Body of pancreas (tissue), 4 donors: Measurements from ENCODE around the gene SART3. TPM values are rescaled to one million over a fixed set of nuclear protein-coding genes. Genes with fewer than 3 reads are reported as not detected.
A peak's percentile ranks its signal among the peaks of the same experiment; 100 is the strongest.

Source experiments
- ATAC-seq: fragments of 150-250 bp; one replicate; pipeline ENCODE4 v1.9.1; 2016
- DNase-seq, 4 donors: peaks; one replicate each; pipeline ENCODE4 v3.0.0-alpha.2; 2019
- H3K27ac ChIP-seq, 4 donors: fragments of 200-600 bp; sonication (generic); 1 replicate in 3 of 4; 2 replicates in 1 of 4; pipeline versions ENCODE4 v1.5.1 to v1.6.1; 2016 to 2019; ENCODE audit warnings: mild to moderate bottlenecking in 1 of 4, mixed read lengths in 1 of 4, moderate library complexity in 1 of 4
- H3K27me3 ChIP-seq, 2 donors: fragments of 200-600 bp; sonication (generic); one replicate each; pipeline ENCODE4 v1.6.0; 2016; ENCODE audit warnings: mild to moderate bottlenecking in 1 of 2
- H3K36me3 ChIP-seq, 2 donors: fragments of 200-600 bp; sonication (generic); replicated peaks in 1 of 2; 2 replicates each; pipeline ENCODE4 v1.5.1; 2016; ENCODE audit warnings: low read depth in 2 of 2; ENCODE audit not compliant: insufficient read depth in 1 of 2
- H3K4me1 ChIP-seq: fragments of 200-600 bp; sonication (generic); one replicate; pipeline ENCODE4 v1.6.0; 2016
- H3K4me3 ChIP-seq, 2 donors: fragments of 200-600 bp; sonication (generic); 1 replicate in 1 of 2; 2 replicates in 1 of 2; pipeline ENCODE4 v1.5.1; 2016 to 2019
- H3K9me3 ChIP-seq, 3 donors: fragments of 200-600 bp; sonication (generic); 1 replicate in 2 of 3; 2 replicates in 1 of 3; pipeline ENCODE4 v1.5.1; 2016
- POLR2A ChIP-seq, 3 donors: fragments of 450-650 bp; IDR thresholded peaks; one replicate each; pipeline ENCODE4 v1.6.1; 2016; ENCODE audit warnings: antibody characterized with exemption in 3 of 3, mild to moderate bottlenecking in 2 of 3
- WGBS, 2 donors: methylation state at CpG; one replicate each; pipeline ENCODE4 v1.1.5; 2017; 5-methylcytosine and 5-hydroxymethylcytosine counted together
- intact Hi-C: fragments of 100-400 bp; cut with DNase I; formaldehyde crosslinking; loops from one replicate; pipeline ENCODE4 v1.15.1; 2023
- total RNA-seq, 2 donors: library from RNA; depleted of rRNA; stranded (reverse); fragments of >200 nt; gene quantifications; one replicate each; pipeline ENCODE4 v1.1.0, GENCODE V29; 2016
- TF ChIP-seq, protein P1 (sequence below), 7 experiments: fragments of 450-650 bp in 4 of 7; fragments of 200-600 bp in 3 of 7; sonication (generic) in 3 of 7; IDR thresholded peaks; one replicate each; pipeline ENCODE4 v1.5.1; 2016 to 2019; ENCODE audit warnings: antibody characterized with exemption in 7 of 7

The SART3 gene
- total RNA-seq, 2 donors from 2014 or later, result 20.2 to 38.6 TPM

DNA sequence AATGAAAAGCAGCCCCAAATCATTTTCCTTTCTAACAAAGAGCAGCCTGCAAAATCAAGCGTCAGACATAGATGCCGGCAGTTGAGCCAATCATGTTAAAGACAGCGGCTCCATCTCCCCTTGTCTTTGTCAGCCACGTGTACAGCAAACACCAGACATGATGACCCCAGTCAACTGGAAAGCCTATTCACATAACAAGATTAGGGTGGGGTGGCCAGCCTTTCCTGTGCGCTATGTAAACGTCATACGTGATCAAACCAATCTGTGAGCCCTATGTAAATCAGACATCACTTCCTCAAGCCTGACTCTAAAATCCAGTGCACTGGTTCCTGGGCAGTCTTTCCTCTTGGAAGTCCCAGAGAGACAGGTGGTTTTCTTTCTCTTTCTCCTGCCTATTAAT lies 55.8 kb downstream of the SART3 start:
- ATAC-seq (no peak), DNase-seq (no peak)
- intact Hi-C loops, result no loop called here
- Histone ChIP-seq H3K4me3 (no peak overlapping the region), H3K4me1 (no peaks in the 10 kb centered on the region), H3K9me3 (peaks cover 0 to 10% (median 2%) of the 10 kb centered on the region in 3 donors), H3K36me3 (no peaks in the 10 kb centered on the region), H3K27me3 (peaks cover 0 to 6% of the 10 kb centered on the region in 2 donors), H3K27ac (no peak overlapping the region)
- TF ChIP-seq POLR2A (IDR thresholded peaks at IDR 0.05), result no peak
- TF ChIP-seq, protein P1, sequence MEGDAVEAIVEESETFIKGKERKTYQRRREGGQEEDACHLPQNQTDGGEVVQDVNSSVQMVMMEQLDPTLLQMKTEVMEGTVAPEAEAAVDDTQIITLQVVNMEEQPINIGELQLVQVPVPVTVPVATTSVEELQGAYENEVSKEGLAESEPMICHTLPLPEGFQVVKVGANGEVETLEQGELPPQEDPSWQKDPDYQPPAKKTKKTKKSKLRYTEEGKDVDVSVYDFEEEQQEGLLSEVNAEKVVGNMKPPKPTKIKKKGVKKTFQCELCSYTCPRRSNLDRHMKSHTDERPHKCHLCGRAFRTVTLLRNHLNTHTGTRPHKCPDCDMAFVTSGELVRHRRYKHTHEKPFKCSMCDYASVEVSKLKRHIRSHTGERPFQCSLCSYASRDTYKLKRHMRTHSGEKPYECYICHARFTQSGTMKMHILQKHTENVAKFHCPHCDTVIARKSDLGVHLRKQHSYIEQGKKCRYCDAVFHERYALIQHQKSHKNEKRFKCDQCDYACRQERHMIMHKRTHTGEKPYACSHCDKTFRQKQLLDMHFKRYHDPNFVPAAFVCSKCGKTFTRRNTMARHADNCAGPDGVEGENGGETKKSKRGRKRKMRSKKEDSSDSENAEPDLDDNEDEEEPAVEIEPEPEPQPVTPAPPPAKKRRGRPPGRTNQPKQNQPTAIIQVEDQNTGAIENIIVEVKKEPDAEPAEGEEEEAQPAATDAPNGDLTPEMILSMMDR (IDR thresholded peaks at IDR 0.05), result no peak
- WGBS, 2 donors, result 58 to 67% methylated on average over 7 of the region's 7 CpGs

DNA sequence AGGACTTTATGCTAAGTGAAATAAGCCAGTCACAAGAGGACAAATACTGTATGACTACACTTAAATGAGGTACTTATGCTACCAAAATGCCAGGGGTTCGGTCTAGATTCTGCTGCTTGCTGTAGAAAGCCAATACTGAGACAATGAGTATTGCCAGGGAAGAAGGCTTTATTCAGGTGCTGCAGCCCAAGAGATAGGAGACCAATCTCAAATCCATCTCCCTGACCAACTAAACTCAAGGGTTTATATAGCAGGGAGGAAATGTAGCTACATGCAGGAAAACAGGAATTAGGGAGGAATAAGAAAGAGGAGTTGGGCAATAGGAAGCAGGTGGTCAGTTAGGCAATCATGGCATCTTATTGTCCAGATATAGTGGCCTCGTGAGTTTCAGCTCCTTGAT lies 58.1 kb downstream of the SART3 start:
- TF ChIP-seq, protein P1 (IDR thresholded peaks at IDR 0.05), result no peak
- no peak for TF ChIP-seq POLR2A (IDR thresholded peaks at IDR 0.05)
- DNase-seq (no peak), ATAC-seq (no peak)
- intact Hi-C loops, result no loop called here
- 52 to 61% methylated on average over 2 of the region's 2 CpGs for WGBS, 2 donors
- peaks cover 0 to 10% (median 2%) of the 10 kb centered on the region in 3 donors for H3K9me3 ChIP-seq
- no peak overlapping the region for H3K27ac ChIP-seq
- H3K27me3 ChIP-seq, result peaks cover 0 to 6% of the 10 kb centered on the region in 2 donors
- H3K4me1 ChIP-seq, result no peaks in the 10 kb centered on the region
- H3K4me3 ChIP-seq, result no peak overlapping the region
- no peaks in the 10 kb centered on the region for H3K36me3 ChIP-seq

DNA sequence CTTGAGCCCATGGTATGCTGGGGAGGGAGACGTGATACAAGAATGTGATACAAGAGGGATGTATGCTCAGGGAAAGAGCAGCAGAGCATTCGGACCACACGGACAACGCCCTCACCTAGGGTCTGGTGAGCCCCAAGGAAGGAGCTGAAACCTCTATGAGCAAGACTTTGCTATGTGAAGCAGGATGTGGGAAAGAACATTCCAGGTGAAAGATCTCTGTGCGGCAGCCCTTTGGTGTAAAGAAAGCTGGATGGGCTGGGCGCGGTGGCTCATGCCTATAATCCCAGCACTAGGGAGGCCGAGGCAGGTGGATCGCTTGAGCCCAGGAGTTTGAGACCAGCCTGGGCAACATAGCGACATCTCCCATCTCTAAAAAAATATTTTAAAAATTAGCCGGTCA lies 62.8 kb downstream of the SART3 start:
- H3K36me3 ChIP-seq, result no peaks in the 10 kb centered on the region
- no peaks in the 10 kb centered on the region for H3K4me1 ChIP-seq
- no peak for ATAC-seq
- peaks cover 0 to 4% of the 10 kb centered on the region in 2 donors for H3K27me3 ChIP-seq
- WGBS, 2 donors, result 71 to 77% methylated on average over 11 of the region's 11 CpGs
- TF ChIP-seq, protein P1 (IDR thresholded peaks at IDR 0.05), result no peak
- TF ChIP-seq POLR2A (IDR thresholded peaks at IDR 0.05), result no peak
- no peak for DNase-seq
- intact Hi-C loops, result no loop called here
- H3K4me3 ChIP-seq, result no peak overlapping the region
- H3K27ac ChIP-seq, result no peak overlapping the region
- peaks cover 0 to 7% (median 2%) of the 10 kb centered on the region in 3 donors for H3K9me3 ChIP-seq

DNA sequence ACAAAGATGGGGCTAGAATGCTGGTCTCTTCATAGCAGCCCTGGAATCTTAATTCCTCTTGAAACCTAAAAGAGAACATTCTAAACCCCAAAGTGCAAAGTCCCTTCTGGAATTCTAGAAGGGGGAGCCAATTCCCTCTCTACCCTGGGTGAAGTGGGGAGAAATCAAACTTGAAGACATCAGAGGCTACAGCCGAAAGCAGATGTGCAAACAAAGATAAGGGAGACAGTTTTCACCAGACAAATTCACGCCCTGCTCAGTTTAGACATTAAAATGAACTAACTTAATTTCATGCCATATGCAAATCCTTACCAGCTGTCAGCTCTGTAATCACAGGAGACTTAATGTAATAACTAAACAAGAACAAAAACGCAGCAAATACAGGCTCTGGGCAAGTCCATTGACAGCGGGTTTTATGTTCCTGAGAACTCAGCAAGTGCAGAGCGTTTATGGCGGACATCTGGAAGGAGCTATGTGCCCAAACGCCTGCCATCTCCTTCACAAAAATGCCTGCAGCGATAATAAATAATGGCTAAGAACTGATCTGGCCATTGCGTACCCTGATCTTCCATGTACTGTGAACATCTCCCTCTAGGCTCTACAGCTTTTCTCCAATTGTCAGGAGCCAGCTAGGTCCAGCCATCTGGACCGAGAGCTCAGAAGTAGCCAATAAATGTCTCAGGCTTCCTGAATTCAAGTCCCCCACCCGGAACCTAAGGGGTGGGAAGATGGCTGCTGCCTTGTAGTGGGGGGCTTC lies 65.0 kb downstream of the SART3 start:
- H3K9me3 ChIP-seq, result no peaks in the 10 kb centered on the region
- DNase-seq (no peak), ATAC-seq (no peak)
- TF ChIP-seq, protein P1 (IDR thresholded peaks at IDR 0.05), result no peak
- no peak for TF ChIP-seq POLR2A (IDR thresholded peaks at IDR 0.05)
- H3K4me3 ChIP-seq, result no peak overlapping the region
- H3K4me1 ChIP-seq, result no peaks in the 10 kb centered on the region
- WGBS, 2 donors, result 47 to 55% methylated on average over 11 of the region's 11 CpGs
- H3K27ac ChIP-seq, result no peak overlapping the region
- peaks cover 0 to 3% of the 10 kb centered on the region in 2 donors for H3K27me3 ChIP-seq
- H3K36me3 ChIP-seq, result no peaks in the 10 kb centered on the region
- intact Hi-C loops, result no loop called here

DNA sequence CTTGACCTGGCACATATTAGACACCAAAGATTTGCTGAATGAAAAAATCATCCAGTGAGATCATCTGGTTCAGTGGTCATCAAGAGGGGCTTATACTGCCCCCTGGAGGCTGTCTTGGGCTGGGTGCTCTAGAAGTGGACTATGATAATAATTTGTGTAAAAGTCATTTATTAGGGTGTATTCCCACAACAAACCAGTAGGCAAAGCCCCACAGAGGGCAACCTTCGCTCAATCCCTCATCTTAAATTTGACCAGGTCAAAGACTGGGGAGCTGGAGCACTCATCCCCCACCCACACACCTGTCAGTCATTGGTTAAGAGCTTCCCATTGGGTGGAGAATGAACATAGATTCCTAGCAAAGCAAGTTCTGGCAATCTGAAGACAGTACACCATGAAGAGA lies 65.9 kb downstream of the SART3 start:
- TF ChIP-seq, protein P1 (IDR thresholded peaks at IDR 0.05), result peak in 3 of 7 experiments; percentile 21 to 29 (median 22)
- no peak for TF ChIP-seq POLR2A (IDR thresholded peaks at IDR 0.05)
- H3K27me3 ChIP-seq, result peaks cover 0 to 3% of the 10 kb centered on the region in 2 donors
- intact Hi-C loops, result no loop called here
- WGBS, 2 donors, result 48 to 50% methylated on average over 1 of the region's 1 CpG
- no peaks in the 10 kb centered on the region for H3K4me1 ChIP-seq
- peak in 1 of 4 donors; percentile 27 for DNase-seq
- no peak overlapping the region for H3K4me3 ChIP-seq
- H3K36me3 ChIP-seq, result no peaks in the 10 kb centered on the region
- no peak for ATAC-seq
- no peaks in the 10 kb centered on the region for H3K9me3 ChIP-seq
- no peak overlapping the region for H3K27ac ChIP-seq
